ENCODE results near the gene LCN6. TPM values are rescaled to one million over a fixed set of nuclear protein-coding genes. Genes with fewer than 3 reads are reported as not detected.

LCN6 gene
- total and polyA plus RNA-seq, 8 donors = 0.38 to 18.9 TPM; not detected in 6

DNA sequence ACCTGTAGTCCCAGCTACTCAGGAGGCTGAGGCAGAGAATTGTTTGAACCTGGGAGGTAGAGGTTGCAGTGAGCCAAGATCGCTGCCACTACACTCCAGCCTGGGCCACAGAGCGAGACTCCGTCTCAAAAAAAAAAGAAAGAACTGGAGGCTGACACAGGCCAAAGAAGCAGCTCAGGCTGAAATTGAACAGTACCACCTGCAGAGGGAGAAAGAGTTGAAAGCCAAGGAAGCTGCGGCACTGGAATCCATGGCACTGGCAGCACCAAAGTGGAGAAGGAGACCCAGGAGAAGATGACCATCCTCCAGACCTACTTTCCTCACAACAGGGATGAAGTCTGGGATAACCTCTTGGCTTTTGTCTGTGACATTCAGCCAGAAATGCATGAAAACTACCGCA is 31.5 kb upstream of the LCN6 start:
- Histone ChIP-seq H3K4me3 (no peak overlapping the region), H3K27ac (no peak overlapping the region), H3K9me3 (no peaks in the 10 kb centered on the region), H3K4me1 (no peaks in the 10 kb centered on the region), H3K36me3 (no peaks in the 10 kb centered on the region), H3K27me3 (no peaks in the 10 kb centered on the region)
- ATAC-seq = no peak
- intact Hi-C loops (cut with DNase I) = loop anchor here in 1 of 2 donors (10.0 kb wide), 1 partner anchor 285 kb away; no protein-coding TSS in a partner anchor
- DNase-seq = peak in 1 of 4 donors; percentile 7
- TF ChIP-seq, protein P1, sequence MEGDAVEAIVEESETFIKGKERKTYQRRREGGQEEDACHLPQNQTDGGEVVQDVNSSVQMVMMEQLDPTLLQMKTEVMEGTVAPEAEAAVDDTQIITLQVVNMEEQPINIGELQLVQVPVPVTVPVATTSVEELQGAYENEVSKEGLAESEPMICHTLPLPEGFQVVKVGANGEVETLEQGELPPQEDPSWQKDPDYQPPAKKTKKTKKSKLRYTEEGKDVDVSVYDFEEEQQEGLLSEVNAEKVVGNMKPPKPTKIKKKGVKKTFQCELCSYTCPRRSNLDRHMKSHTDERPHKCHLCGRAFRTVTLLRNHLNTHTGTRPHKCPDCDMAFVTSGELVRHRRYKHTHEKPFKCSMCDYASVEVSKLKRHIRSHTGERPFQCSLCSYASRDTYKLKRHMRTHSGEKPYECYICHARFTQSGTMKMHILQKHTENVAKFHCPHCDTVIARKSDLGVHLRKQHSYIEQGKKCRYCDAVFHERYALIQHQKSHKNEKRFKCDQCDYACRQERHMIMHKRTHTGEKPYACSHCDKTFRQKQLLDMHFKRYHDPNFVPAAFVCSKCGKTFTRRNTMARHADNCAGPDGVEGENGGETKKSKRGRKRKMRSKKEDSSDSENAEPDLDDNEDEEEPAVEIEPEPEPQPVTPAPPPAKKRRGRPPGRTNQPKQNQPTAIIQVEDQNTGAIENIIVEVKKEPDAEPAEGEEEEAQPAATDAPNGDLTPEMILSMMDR (IDR thresholded peaks at IDR 0.05) = no peak

GRCh38 chr9:136777359-136777758 is 29.0 kb upstream of the LCN6 start:
- ATAC-seq (no peak), DNase-seq (peak in 1 of 4 donors; percentile 24)
- Histone ChIP-seq H3K9me3 (peaks cover 0 to 11% of the 10 kb centered on the region in 2 donors), H3K27ac (no peak overlapping the region), H3K4me3 (no peak overlapping the region), H3K4me1 (no peaks in the 10 kb centered on the region), H3K27me3 (no peaks in the 10 kb centered on the region), H3K36me3 (no peaks in the 10 kb centered on the region)
- intact Hi-C loops (cut with DNase I) = no loop called here
- TF ChIP-seq, protein P1 (IDR thresholded peaks at IDR 0.05) = no peak

DNA sequence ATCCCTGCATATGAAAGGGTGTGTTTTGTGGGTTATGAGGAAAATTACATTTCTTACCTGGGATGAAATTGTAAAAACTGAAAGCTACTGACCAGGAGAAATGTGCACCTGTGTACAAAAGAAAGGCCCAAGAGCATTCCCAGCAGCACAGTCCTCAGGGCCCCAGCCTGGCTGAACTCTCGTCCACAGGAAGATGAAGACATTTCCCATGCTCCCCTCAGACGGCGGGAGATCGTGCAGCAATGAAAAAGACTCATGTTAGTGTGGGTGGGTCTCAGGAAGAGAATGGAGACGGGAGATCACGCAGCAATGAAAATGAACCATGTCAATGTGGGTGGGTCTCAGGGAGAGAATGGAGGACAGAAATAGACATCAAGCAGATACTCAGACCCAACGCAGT is 28.6 kb upstream of the LCN6 start:
- Histone ChIP-seq H3K27ac (no peak overlapping the region), H3K27me3 (no peaks in the 10 kb centered on the region), H3K36me3 (no peaks in the 10 kb centered on the region), H3K4me3 (no peak overlapping the region), H3K9me3 (peaks cover 0 to 11% of the 10 kb centered on the region in 2 donors), H3K4me1 (no peaks in the 10 kb centered on the region)
- no peak for DNase-seq
- no peak for ATAC-seq
- TF ChIP-seq, protein P1 (IDR thresholded peaks at IDR 0.05) = no peak
- intact Hi-C loops (cut with DNase I) = no loop called here

- no peaks in the 10 kb centered on the region for H3K36me3 ChIP-seq
- H3K27me3 ChIP-seq = no peaks in the 10 kb centered on the region
- TF ChIP-seq, protein P1 (IDR thresholded peaks at IDR 0.05) = no peak
- ATAC-seq = no peak
- intact Hi-C loops (cut with DNase I) = no loop called here
- peak in 1 of 4 donors; percentile 55 for DNase-seq
- no peaks in the 10 kb centered on the region for H3K4me1 ChIP-seq
- no peak overlapping the region for H3K4me3 ChIP-seq
- H3K9me3 ChIP-seq = peaks cover 0 to 11% of the 10 kb centered on the region in 2 donors
- no peak overlapping the region for H3K27ac ChIP-seq
These were observed 26.9 kb upstream of the LCN6 start for GRCh38 chr9:136775191-136775590.

GRCh38 chr9:136774416-136775045 is 26.2 kb upstream of the LCN6 start:
- Histone ChIP-seq H3K36me3 (no peaks in the 10 kb centered on the region), H3K4me3 (no peak overlapping the region), H3K9me3 (peaks cover 0 to 11% of the 10 kb centered on the region in 2 donors), H3K4me1 (no peaks in the 10 kb centered on the region), H3K27me3 (no peaks in the 10 kb centered on the region), H3K27ac (no peak overlapping the region)
- intact Hi-C loops (cut with DNase I) = no loop called here
- TF ChIP-seq, protein P1 (IDR thresholded peaks at IDR 0.05) = no peak
- DNase-seq (peak in 1 of 4 donors; percentile 24), ATAC-seq (no peak)

Measured in left lung (tissue), 10 donors.